K562 (cell line): Measurements from ENCODE around the gene SLIRP. TPM values are rescaled to one million over a fixed set of nuclear protein-coding genes. Genes with fewer than 3 reads are reported as not detected.

Experiments used
- ATAC-seq: fragments of 200-7000 bp; cut with Tn5 transposase; 3 replicates; pipeline ENCODE4 v1.9.1; 2020; ENCODE audit warnings: moderate library complexity
- BruUV-seq: library from RNA; stranded (reverse); fragments of 400-500 nt; replicated peaks from 2 replicates; lab custom pipeline; 2021; lab: Mats Ljungman, UMichigan
- CTCF ChIA-PET: fragments of 300-600 bp; formaldehyde crosslinking; extraction: SDS; loops from one replicate; lab custom pipeline; 2021; ENCODE audit warnings: low intra/inter-chr PET ratio; lab: Yijun Ruan, JAX
- POLR2A ChIA-PET: fragments of 300-600, 350-650 bp; sonication (Branson Sonifier 250); formaldehyde crosslinking; extraction: SDS; loops from one replicate; lab custom pipeline; 2021; ENCODE audit warnings: antibody characterized with exemption, inconsistent platforms; lab: Yijun Ruan, JAX
- DNase-seq, 4 experiments: peaks; one replicate each; pipeline versions ENCODE4 v3.0.0 to v3.0.0-alpha.2; 2011 to 2018; ENCODE audit warnings: low spot score in 3 of 4, mixed read lengths in 3 of 4; ENCODE audit errors: extremely low read depth in 1 of 4
- FAIRE-seq: peaks from 2 replicates; lab custom pipeline; 2011; peaks lifted over from hg19 to GRCh38; lab: Jason Lieb, UNC
- H2AFZ ChIP-seq: 2 replicates; pipeline ENCODE4 v1.6.0; 2011; ENCODE audit warnings: low read depth, low read length, control low read depth, inconsistent platforms
- H3K27ac ChIP-seq: fragments of 200-600 bp; 3 replicates; pipeline ENCODE4 v1.8.0; 2011; ENCODE audit warnings: low read depth, mild to moderate bottlenecking, control low read depth, inconsistent platforms, low read length, moderate library complexity, mixed read lengths; ENCODE audit errors: extremely low read depth
- H3K27me3 ChIP-seq, 2 experiments: fragments of 300-600 bp in 1 of 2; 2 replicates in 1 of 2; 3 replicates in 1 of 2; pipeline versions ENCODE4 v1.6.0 to v1.8.0; 2011; ENCODE audit warnings: inconsistent platforms in 2 of 2, low read length in 2 of 2, mild to moderate bottlenecking in 1 of 2, mixed read lengths in 1 of 2, moderate library complexity in 1 of 2; ENCODE audit not compliant: control insufficient read depth in 2 of 2, insufficient read depth in 2 of 2
- H3K36me3 ChIP-seq: fragments of 300-600 bp; 3 replicates; pipeline ENCODE4 v1.8.0; 2011; ENCODE audit warnings: mild to moderate bottlenecking, low read length, inconsistent platforms; ENCODE audit not compliant: control insufficient read depth, insufficient read depth
- H3K4me1 ChIP-seq, 2 experiments: fragments of 200-600 bp in 1 of 2; replicated peaks in 1 of 2; 2 replicates in 1 of 2; 3 replicates in 1 of 2; pipeline versions ENCODE4 v1.5.1 to v1.8.0; 2011; ENCODE audit warnings: inconsistent platforms in 2 of 2, low read length in 2 of 2, mild to moderate bottlenecking in 1 of 2, mixed read lengths in 1 of 2, moderate library complexity in 1 of 2; ENCODE audit not compliant: control insufficient read depth in 2 of 2, insufficient read depth in 2 of 2
- H3K4me2 ChIP-seq: 2 replicates; pipeline ENCODE4 v1.6.1; 2011; ENCODE audit warnings: low read length, control low read depth, inconsistent platforms, mixed read lengths; ENCODE audit not compliant: insufficient read depth
- H3K4me3 ChIP-seq: fragments of 200-600 bp; sonication (generic), shearing (Covaris generic); 2 replicates; pipeline ENCODE4 v1.5.1; 2016; ENCODE audit warnings: control low read depth, inconsistent platforms
- H3K79me2 ChIP-seq: fragments of 200-600 bp; 3 replicates; pipeline ENCODE4 v1.8.0; 2011; ENCODE audit warnings: low read length, inconsistent platforms; ENCODE audit not compliant: control insufficient read depth, insufficient read depth
- H3K9ac ChIP-seq, 2 experiments: 2 replicates each; pipeline versions ENCODE4 v1.6.0 to v1.6.1; 2011; ENCODE audit warnings: low read depth in 2 of 2, low read length in 2 of 2, control low read depth in 1 of 2, inconsistent platforms in 1 of 2, mild to moderate bottlenecking in 1 of 2, mixed read lengths in 1 of 2; ENCODE audit not compliant: insufficient read depth in 1 of 2
- H3K9me1 ChIP-seq: one replicate; pipeline ENCODE4 v1.6.0; 2011; ENCODE audit warnings: inconsistent platforms, mild to moderate bottlenecking, low read length, moderate library complexity; ENCODE audit not compliant: control insufficient read depth, insufficient read depth
- H3K9me3 ChIP-seq: replicated peaks from 2 replicates; pipeline ENCODE4 v1.5.1; 2011; ENCODE audit warnings: low read depth, low read length, inconsistent platforms; ENCODE audit not compliant: control insufficient read depth, insufficient read depth
- H4K20me1 ChIP-seq: replicated peaks from 2 replicates; pipeline ENCODE4 v1.6.1; 2011; ENCODE audit warnings: low read length, inconsistent platforms, mixed read lengths; ENCODE audit not compliant: control insufficient read depth, insufficient read depth
- BRCA1 ChIP-seq, 2 experiments: fragments of 450-650 bp in 1 of 2; sonication (generic) in 1 of 2; formaldehyde crosslinking in 1 of 2; IDR thresholded peaks; 2 replicates each; pipeline versions ENCODE4 v1.5.0 to v1.6.1; 2017 to 2020; ENCODE audit warnings: mild to moderate bottlenecking in 1 of 2, missing genetic modification reagents in 1 of 2
- POU5F1 ChIP-seq: fragments of 150-350 bp; IDR thresholded peaks from 2 replicates; pipeline ENCODE4 v1.6.1; 2014; ENCODE audit warnings: borderline replicate concordance, low read length, low read depth, mild to moderate bottlenecking; ENCODE audit not compliant: partially characterized antibody
- RBFOX2 ChIP-seq: fragments of 200-400 bp; formaldehyde crosslinking; IDR thresholded peaks from 2 replicates; pipeline ENCODE4 v1.6.1; 2017; ENCODE audit warnings: low read depth, mild to moderate bottlenecking, low read length, moderate library complexity
- RBM25 ChIP-seq: fragments of 200-400 bp; formaldehyde crosslinking; IDR thresholded peaks from 2 replicates; pipeline ENCODE4 v1.6.1; 2018; ENCODE audit warnings: low read length, low read depth, moderate library complexity; ENCODE audit not compliant: severe bottlenecking
- USF2 ChIP-seq: sonication (generic); formaldehyde crosslinking; IDR thresholded peaks from 2 replicates; pipeline ENCODE4 v1.5.0; 2020; ENCODE audit warnings: missing genetic modification reagents
- ZNF316 ChIP-seq: fragments of 450-650 bp; IDR thresholded peaks from 2 replicates; pipeline ENCODE4 v1.6.1; 2016
- WGBS: fragments of 100-300 bp; shearing (Covaris generic); methylation state at CpG from one replicate; pipeline ENCODE4 v1.1.6; 2016; ENCODE audit warnings: low coverage, mixed read lengths; ENCODE audit not compliant: insufficient coverage; ENCODE audit errors: missing lambda C conversion rate; 5-methylcytosine and 5-hydroxymethylcytosine counted together
- in situ Hi-C: fragments of 300-500 bp; cut with MboI; formaldehyde crosslinking; loops from 4 replicates; pipeline ENCODE4 v1.15.0; 2018; ENCODE audit warnings: inconsistent platforms, mixed read lengths
- intact Hi-C: fragments of 100-400 bp; cut with micrococcal nuclease; formaldehyde crosslinking; loops from 2 replicates; pipeline ENCODE4 v1.14.2; 2022
- polyA plus RNA-seq, 8 experiments: library from polyadenylated mRNA; depleted of rRNA in 4 of 8; stranded (reverse) in 5 of 8; unstranded in 3 of 8; fragments of >200 nt; fragmentation: Nextera tagmentation in 2 of 8; fragmentation: Illumina TruSeq in 1 of 8; extraction: Ambion mirVana in 2 of 8; extraction: Trizol in 1 of 8; gene quantifications; 2 replicates each; pipeline versions ENCODE4 v1.2.1 to v1.2.3, GENCODE V29; 2011 to 2014; ENCODE audit warnings: inconsistent platforms in 1 of 8, missing spikeins in 1 of 8
- total RNA-seq, 7 experiments: library from RNA; depleted of rRNA in 6 of 7; stranded (reverse); fragments of >200 nt in 6 of 7; fragmentation: Illumina TruSeq in 2 of 7; extraction: Trizol in 2 of 7; gene quantifications; 2 replicates each; pipeline versions ENCODE4 v1.2.1 to v1.2.3, GENCODE V29; 2011 to 2021; ENCODE audit warnings: low replicate concordance in 1 of 7

Gene SLIRP
- total and polyA plus RNA-seq, 9 of the 15 experiments (the other 6 are each of a cell fraction or from before 2014, with no cell fraction given) = 251 to 1,905 (median 491) TPM

- H2AFZ ChIP-seq = no peak overlapping the region
- CTCF ChIA-PET = no interaction called here
- in situ Hi-C loops = no loop called here
Observed at GRCh38 chr14:77708749-77709148, 846 bp downstream of the SLIRP start.

GRCh38 chr14:77709412-77709811 lies 1.5 kb downstream of the SLIRP start:
- Histone ChIP-seq H3K4me2 (peak overlapping the region; percentile 99), H3K27ac (peak overlapping the region; percentile 87; the same call in 2 of the 3 replicates), H3K79me2 (peaks cover 81% of the 10 kb centered on the region), H3K4me1 (peaks cover 0 to 6% of the 10 kb centered on the region in 2 experiments; a peak in 2 of 5 replicates), H3K9me1 (no peaks in the 10 kb centered on the region), H2AFZ (no peak overlapping the region), H3K9ac (peak overlapping the region in 1 of 2 experiments; percentile 84; a peak in 2 of 4 replicates), H3K36me3 (peaks cover 61% of the 10 kb centered on the region), H3K9me3 (no peaks in the 10 kb centered on the region), H3K4me3 (peak overlapping the region; percentile 82)
- ChIA-PET POLR2A (no interaction called here), CTCF (no interaction called here)
- WGBS = 9% methylated on average over 3 of the region's 3 CpGs
- no peak for DNase-seq
- BruUV-seq = no TSS peak
- in situ Hi-C loops = no loop called here
- FAIRE-seq = no peak
- intact Hi-C loops = loop anchor here (5.0 kb wide), 1 partner anchor 92 kb away; the partner anchor contains the start of gene SPTLC2
- TF ChIP-seq RBFOX2 = 0 out of 2 replicates have a peak, but pooled peaks have one; percentile 8
- no peak for TF ChIP-seq BRCA1 (IDR thresholded peaks at IDR 0.05)
- TF ChIP-seq BRCA1 (CRISPR knock-in tag; IDR thresholded peaks at IDR 0.05) = no peak
- peak; percentile 18; the same call in 1 of the 2 replicates for TF ChIP-seq ZNF316
- TF ChIP-seq, all 486 proteins: peak for 2
- Histone ChIP-seq H3K27me3 (no peaks in the 10 kb centered on the region), H4K20me1 (0 out of 2 replicates have a peak, but pooled peaks cover 2% of the 10 kb centered on the region)
- ATAC-seq = no peak

More at GRCh38 chr14:77708749-77709148, 846 bp downstream of the SLIRP start:
- Histone ChIP-seq H3K9me3 (no peaks in the 10 kb centered on the region), H3K27me3 (no peaks in the 10 kb centered on the region), H3K79me2 (peaks cover 77% of the 10 kb centered on the region), H3K9me1 (no peaks in the 10 kb centered on the region), H3K27ac (peak overlapping the region; percentile 87), H3K9ac (peak overlapping the region; percentile 60 to 84; a peak in 3 of 4 replicates), H3K4me1 (peaks cover 0 to 6% of the 10 kb centered on the region in 2 experiments; a peak in 2 of 5 replicates), H4K20me1 (0 out of 2 replicates have a peak, but pooled peaks cover 2% of the 10 kb centered on the region), H3K4me3 (peak overlapping the region; percentile 82), H3K4me2 (peak overlapping the region; percentile 99), H3K36me3 (peaks cover 61% of the 10 kb centered on the region)
- POLR2A ChIA-PET = interaction anchor here (1.1 kb wide), 1 partner anchor 101 kb away, joined by 4 read pairs; no protein-coding TSS in a partner anchor
- intact Hi-C loops = loop anchor here (1.0 to 5.0 kb wide), 2 partner anchors 53 to 91 kb away; partner anchors contain the start of gene SPTLC2
- 1% methylated on average over 7 of the region's 7 CpGs for WGBS
- DNase-seq (no peak), ATAC-seq (no peak), FAIRE-seq (no peak)
- TF ChIP-seq RBM25 (peak; percentile 37), USF2 (CRISPR knock-in tag) (no peak), POU5F1 (no peak)
- BruUV-seq = TSS peak; percentile 71
